ENCODE results near the gene ANKRD44. TPM values are rescaled to one million over a fixed set of nuclear protein-coding genes. Genes with fewer than 3 reads are reported as not detected.

Gene ANKRD44
- total RNA-seq, 1 experiment from 2014 or later: 2.4 TPM

GRCh38 chr2:196966061-196966460, 344.5 kb downstream of the ANKRD44 start:
- H3K27ac ChIP-seq (ENCODE audit: low read length): no peak overlapping the region
- H3K4me1 ChIP-seq (ENCODE audit: insufficient read depth, low read length): peaks cover 4% of the 10 kb centered on the region; the same call in 1 of the 2 replicates
- no peaks in the 10 kb centered on the region for H3K36me3 ChIP-seq (ENCODE audit: low read depth, low read length)
- ChIA-PET POLR2A (ENCODE audit: unreplicated experiment) (no interaction called here), CTCF (no interaction called here)
- no peak overlapping the region for H3K4me2 ChIP-seq (ENCODE audit: low read length)
- no peak for DNase-seq
- H3F3A ChIP-seq (ENCODE audit: low read length, unreplicated experiment): no peaks in the 10 kb centered on the region
- H2AFZ ChIP-seq (ENCODE audit: low read length): no peak overlapping the region
- no peak for ATAC-seq
- TF ChIP-seq EZH2 (IDR thresholded peaks at IDR 0.05; ENCODE audit: low read length, unreplicated experiment) (no peak), EZH2phosphoT487 (IDR thresholded peaks at IDR 0.05; ENCODE audit: borderline replicate concordance, low read length) (no peak)
- TF ChIP-seq, protein P1, sequence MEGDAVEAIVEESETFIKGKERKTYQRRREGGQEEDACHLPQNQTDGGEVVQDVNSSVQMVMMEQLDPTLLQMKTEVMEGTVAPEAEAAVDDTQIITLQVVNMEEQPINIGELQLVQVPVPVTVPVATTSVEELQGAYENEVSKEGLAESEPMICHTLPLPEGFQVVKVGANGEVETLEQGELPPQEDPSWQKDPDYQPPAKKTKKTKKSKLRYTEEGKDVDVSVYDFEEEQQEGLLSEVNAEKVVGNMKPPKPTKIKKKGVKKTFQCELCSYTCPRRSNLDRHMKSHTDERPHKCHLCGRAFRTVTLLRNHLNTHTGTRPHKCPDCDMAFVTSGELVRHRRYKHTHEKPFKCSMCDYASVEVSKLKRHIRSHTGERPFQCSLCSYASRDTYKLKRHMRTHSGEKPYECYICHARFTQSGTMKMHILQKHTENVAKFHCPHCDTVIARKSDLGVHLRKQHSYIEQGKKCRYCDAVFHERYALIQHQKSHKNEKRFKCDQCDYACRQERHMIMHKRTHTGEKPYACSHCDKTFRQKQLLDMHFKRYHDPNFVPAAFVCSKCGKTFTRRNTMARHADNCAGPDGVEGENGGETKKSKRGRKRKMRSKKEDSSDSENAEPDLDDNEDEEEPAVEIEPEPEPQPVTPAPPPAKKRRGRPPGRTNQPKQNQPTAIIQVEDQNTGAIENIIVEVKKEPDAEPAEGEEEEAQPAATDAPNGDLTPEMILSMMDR (conservative IDR thresholded peaks at IDR 0.05; ENCODE audit: low read depth, low read length): no peak
- BruUV-seq (replicated peaks): no TSS peak
- H4K20me1 ChIP-seq (ENCODE audit: low read length): no peaks in the 10 kb centered on the region
- no peaks in the 10 kb centered on the region for H3K9me3 ChIP-seq (ENCODE audit: low read length)
- H3K79me2 ChIP-seq (ENCODE audit: low read length): no peaks in the 10 kb centered on the region
- no peaks in the 10 kb centered on the region for H3K27me3 ChIP-seq (ENCODE audit: low read length)
- intact Hi-C loops (cut with micrococcal nuclease): no loop called here
- H3K9ac ChIP-seq (ENCODE audit: low read length): no peak overlapping the region
- H3K4me3 ChIP-seq (ENCODE audit: low read length): no peak overlapping the region
- H3K9me2 ChIP-seq (replicated peaks; ENCODE audit: low read length): no peaks in the 10 kb centered on the region

- intact Hi-C loops (cut with micrococcal nuclease): no loop called here
- Histone ChIP-seq H3K4me3 (ENCODE audit: low read length) (no peak overlapping the region), H3F3A (ENCODE audit: low read length, unreplicated experiment) (no peaks in the 10 kb centered on the region), H2AFZ (ENCODE audit: low read length) (no peak overlapping the region), H3K9me2 (replicated peaks; ENCODE audit: low read length) (no peaks in the 10 kb centered on the region), H3K4me1 (ENCODE audit: insufficient read depth, low read length) (peaks cover 4% of the 10 kb centered on the region; the same call in 1 of the 2 replicates), H4K20me1 (ENCODE audit: low read length) (no peaks in the 10 kb centered on the region), H3K9ac (ENCODE audit: low read length) (no peak overlapping the region), H3K36me3 (ENCODE audit: low read depth, low read length) (no peaks in the 10 kb centered on the region), H3K27ac (ENCODE audit: low read length) (no peak overlapping the region), H3K4me2 (ENCODE audit: low read length) (no peak overlapping the region), H3K27me3 (ENCODE audit: low read length) (no peaks in the 10 kb centered on the region), H3K79me2 (ENCODE audit: low read length) (no peaks in the 10 kb centered on the region), H3K9me3 (ENCODE audit: low read length) (no peaks in the 10 kb centered on the region)
- POLR2A ChIA-PET (ENCODE audit: unreplicated experiment): no interaction called here
- BruUV-seq (replicated peaks): no TSS peak
- TF ChIP-seq, protein P1 (conservative IDR thresholded peaks at IDR 0.05; ENCODE audit: low read depth, low read length): no peak
- TF ChIP-seq EZH2phosphoT487 (IDR thresholded peaks at IDR 0.05; ENCODE audit: borderline replicate concordance, low read length): no peak
- no peak for TF ChIP-seq EZH2 (IDR thresholded peaks at IDR 0.05; ENCODE audit: low read length, unreplicated experiment)
- no peak for ATAC-seq
- CTCF ChIA-PET: no interaction called here
- DNase-seq: no peak
These were observed 344.9 kb downstream of the ANKRD44 start for GRCh38 chr2:196965651-196966050.

DNA sequence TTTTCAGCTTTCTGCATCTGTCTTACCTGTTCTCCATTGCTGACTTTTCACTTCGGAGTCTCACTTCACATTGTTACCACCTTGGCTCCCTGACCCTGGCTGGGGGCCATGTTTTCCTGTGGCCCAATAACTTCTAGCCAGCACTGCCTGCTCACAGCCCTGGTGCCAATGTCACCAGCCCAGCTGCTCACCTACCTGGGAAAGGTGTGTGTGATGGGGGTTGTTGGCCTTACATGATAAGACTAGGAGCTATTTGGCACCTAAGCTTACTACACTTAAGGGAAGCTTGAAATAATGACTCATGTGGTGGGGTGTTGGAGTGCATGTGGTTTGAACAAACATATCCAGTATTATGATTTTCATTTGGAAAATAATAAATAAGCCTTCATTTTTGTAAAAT, 346.6 kb downstream of the ANKRD44 start:
- ChIA-PET POLR2A (ENCODE audit: unreplicated experiment) (no interaction called here), CTCF (no interaction called here)
- H3K27ac ChIP-seq (ENCODE audit: low read length): no peak overlapping the region
- no peak overlapping the region for H3K9ac ChIP-seq (ENCODE audit: low read length)
- no peaks in the 10 kb centered on the region for H3K79me2 ChIP-seq (ENCODE audit: low read length)
- no peaks in the 10 kb centered on the region for H3K9me2 ChIP-seq (replicated peaks; ENCODE audit: low read length)
- no peak overlapping the region for H3K4me2 ChIP-seq (ENCODE audit: low read length)
- intact Hi-C loops (cut with micrococcal nuclease): no loop called here
- H3F3A ChIP-seq (ENCODE audit: low read length, unreplicated experiment): no peaks in the 10 kb centered on the region
- ATAC-seq: no peak
- no peak overlapping the region for H2AFZ ChIP-seq (ENCODE audit: low read length)
- DNase-seq: no peak
- no TSS peak for BruUV-seq (replicated peaks)
- peaks cover 4% of the 10 kb centered on the region; the same call in 1 of the 2 replicates for H3K4me1 ChIP-seq (ENCODE audit: insufficient read depth, low read length)
- no peaks in the 10 kb centered on the region for H3K9me3 ChIP-seq (ENCODE audit: low read length)
- no peaks in the 10 kb centered on the region for H3K36me3 ChIP-seq (ENCODE audit: low read depth, low read length)
- H3K4me3 ChIP-seq (ENCODE audit: low read length): no peak overlapping the region
- no peak for TF ChIP-seq EZH2phosphoT487 (IDR thresholded peaks at IDR 0.05; ENCODE audit: borderline replicate concordance, low read length)
- TF ChIP-seq EZH2 (IDR thresholded peaks at IDR 0.05; ENCODE audit: low read length, unreplicated experiment): no peak
- TF ChIP-seq, protein P1 (conservative IDR thresholded peaks at IDR 0.05; ENCODE audit: low read depth, low read length): no peak
- no peaks in the 10 kb centered on the region for H4K20me1 ChIP-seq (ENCODE audit: low read length)
- H3K27me3 ChIP-seq (ENCODE audit: low read length): no peaks in the 10 kb centered on the region

Measured in PC-3 (cell line).